ENCODE results near the gene SENP1. TPM values are rescaled to one million over a fixed set of nuclear protein-coding genes. Genes with fewer than 3 reads are reported as not detected.

Gene SENP1
- total and polyA plus RNA-seq, 2 of the 13 experiments (the other 11 are each of a cell fraction or from before 2014, with no cell fraction given), result 14.0 to 20.2 TPM

DNA sequence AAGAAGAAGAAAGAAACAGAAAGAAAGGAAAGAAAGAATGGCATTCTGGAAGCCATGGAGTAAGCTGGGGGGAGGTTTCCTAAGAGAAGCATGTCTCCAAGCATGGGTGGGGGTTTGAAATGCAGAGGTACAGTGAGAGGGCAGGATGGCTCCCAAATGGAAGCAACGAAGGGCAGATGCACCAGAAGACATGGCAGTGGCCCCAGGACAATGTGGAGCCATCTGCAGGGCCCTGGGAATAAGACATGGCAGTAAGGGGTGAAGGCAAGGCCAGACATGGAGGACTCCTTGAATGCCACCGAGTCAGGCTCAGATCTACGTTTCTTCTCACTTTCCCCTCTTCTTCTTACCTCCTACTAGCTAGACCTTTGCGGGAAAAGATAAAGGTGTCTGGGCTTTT, 96.9 kb downstream of the SENP1 start (continued):
- TF ChIP-seq CBX1 (IDR thresholded peaks at IDR 0.05; ENCODE audit: low read depth) (no peak), CENPX (CRISPR knock-in tag; IDR thresholded peaks at IDR 0.05) (no peak), ZFP1 (CRISPR knock-in tag; IDR thresholded peaks at IDR 0.05) (no peak)

GRCh38 chr12:48008349-48008748, 97.5 kb downstream of the SENP1 start:
- TF ChIP-seq HNF4A (CRISPR knock-in tag; IDR thresholded peaks at IDR 0.05), result no peak
- no peak for TF ChIP-seq ZNF790 (CRISPR knock-in tag; IDR thresholded peaks at IDR 0.05; ENCODE audit: borderline replicate concordance)
- TF ChIP-seq SOX5 (CRISPR knock-in tag; IDR thresholded peaks at IDR 0.05; ENCODE audit: borderline replicate concordance), result no peak
- no peak for TF ChIP-seq KDM5A (IDR thresholded peaks at IDR 0.05; ENCODE audit: borderline replicate concordance, low read length)
- no peak for TF ChIP-seq SRSF9 (IDR thresholded peaks at IDR 0.05; ENCODE audit: borderline replicate concordance, insufficient read depth, low read depth, low read length, poor library complexity, severe bottlenecking)
- no peak for TF ChIP-seq KLF11 (CRISPR knock-in tag; IDR thresholded peaks at IDR 0.05)
- TF ChIP-seq, protein P1, sequence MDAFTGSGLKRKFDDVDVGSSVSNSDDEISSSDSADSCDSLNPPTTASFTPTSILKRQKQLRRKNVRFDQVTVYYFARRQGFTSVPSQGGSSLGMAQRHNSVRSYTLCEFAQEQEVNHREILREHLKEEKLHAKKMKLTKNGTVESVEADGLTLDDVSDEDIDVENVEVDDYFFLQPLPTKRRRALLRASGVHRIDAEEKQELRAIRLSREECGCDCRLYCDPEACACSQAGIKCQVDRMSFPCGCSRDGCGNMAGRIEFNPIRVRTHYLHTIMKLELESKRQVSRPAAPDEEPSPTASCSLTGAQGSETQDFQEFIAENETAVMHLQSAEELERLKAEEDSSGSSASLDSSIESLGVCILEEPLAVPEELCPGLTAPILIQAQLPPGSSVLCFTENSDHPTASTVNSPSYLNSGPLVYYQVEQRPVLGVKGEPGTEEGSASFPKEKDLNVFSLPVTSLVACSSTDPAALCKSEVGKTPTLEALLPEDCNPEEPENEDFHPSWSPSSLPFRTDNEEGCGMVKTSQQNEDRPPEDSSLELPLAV (CRISPR knock-in tag; conservative IDR thresholded peaks at IDR 0.05; ENCODE audit: low read depth), result no peak
- TF ChIP-seq ETS1 (CRISPR knock-in tag; IDR thresholded peaks at IDR 0.05), result no peak
- no peak for TF ChIP-seq PHF20 (CRISPR knock-in tag; IDR thresholded peaks at IDR 0.05)
- no peak for TF ChIP-seq ZNF367 (CRISPR knock-in tag; IDR thresholded peaks at IDR 0.05; ENCODE audit: borderline replicate concordance)
- no peak for TF ChIP-seq CENPX (CRISPR knock-in tag; IDR thresholded peaks at IDR 0.05)
- no peak for TF ChIP-seq JUN (CRISPR knock-in tag; IDR thresholded peaks at IDR 0.05)
- Histone ChIP-seq H2AFZ (ENCODE audit: low read length) (no peak overlapping the region), H3K27me3 (ENCODE audit: control insufficient read depth in 1 of 2, insufficient read depth in 2 of 2, low read length in 2 of 2) (peaks cover 6 to 25% of the 10 kb centered on the region in 2 experiments), H3K79me2 (ENCODE audit: insufficient read depth, low read length) (no peaks in the 10 kb centered on the region), H3K4me2 (ENCODE audit: low read depth, low read length) (no peak overlapping the region), H3K9me3 (ENCODE audit: low read length) (no peaks in the 10 kb centered on the region), H3K9ac (ENCODE audit: insufficient read depth, low read depth, low read length) (no peak overlapping the region), H3K4me1 (ENCODE audit: insufficient read depth, low read length) (peaks cover 33% of the 10 kb centered on the region), H3K4me3 (replicated peaks in 1 of 3; ENCODE audit: insufficient read depth in 1 of 3, low read depth in 2 of 3, low read length in 3 of 3) (no peak overlapping the region), H4K20me1 (ENCODE audit: insufficient read depth, low read length) (no peaks in the 10 kb centered on the region), H3K36me3 (replicated peaks in 1 of 2; ENCODE audit: control insufficient read depth in 1 of 2, insufficient read depth in 2 of 2, low read length in 2 of 2) (no peaks in the 10 kb centered on the region), H3K27ac (ENCODE audit: extremely low read length, insufficient read depth, low read length) (no peak overlapping the region)
- DNase-seq (ENCODE audit: low spot score) (no peak), FAIRE-seq (no peak), ATAC-seq (no peak)
- in situ Hi-C loops (cut with HindIII; ENCODE audit: extremely low pct_ligation_motif_present, low pct_unique_long_range_greater_than_20kb), result no loop called here
- ChIA-PET POLR2A (no interaction called here), CTCF (ENCODE audit: low intra/inter-chr PET ratio, low total read pairs) (no interaction called here)
- WGBS (ENCODE audit: low lambda C conversion rate), result 42% methylated on average over 2 of the region's 2 CpGs
- intact Hi-C loops (cut with micrococcal nuclease; ENCODE audit: unreplicated experiment), result loop anchor here (10.0 kb wide), 1 partner anchor 96 kb away; the partner anchor contains the start of gene SENP1
- no TSS peak for BruUV-seq (replicated peaks)

Measured in HepG2 (cell line).